Activated CD4-positive, alpha-beta T cell treated with anti-CD3 and anti-CD28 coated beads, Interleukin-2, Interleukin-4, amounts not matched to agents 100 ng/mL and 50 ng/mL, durations not matched to agents 16 hours and 8 hours (primary cell): Measurements from ENCODE around the gene IQSEC3.
"Not testable (repeated sequence)": the region's sequence is repeated elsewhere in the genome, so short reads cannot be mapped to it uniquely, and the experiment has no call there.

Experiments
- DNase-seq: peaks from one replicate; pipeline ENCODE4 v3.0.0-alpha.2; 2020; ENCODE audit warnings: low spot score

Gene IQSEC3

GRCh38 chr12:111699-112493, 45.3 kb downstream of the IQSEC3 start:
- DNase-seq = no peak

GRCh38 chr12:113347-113746, 46.8 kb downstream of the IQSEC3 start:
- no peak for DNase-seq

- DNase-seq = no peak
Observed at GRCh38 chr12:114626-115211, 48.2 kb downstream of the IQSEC3 start.

- no peak for DNase-seq
Observed at GRCh38 chr12:115518-115917, 49.0 kb downstream of the IQSEC3 start.

GRCh38 chr12:115960-116915, 49.7 kb downstream of the IQSEC3 start:
- DNase-seq = no peak

- DNase-seq = no peak
Observed at GRCh38 chr12:117311-117710, 50.7 kb downstream of the IQSEC3 start.

- DNase-seq = no peak
Observed at GRCh38 chr12:117816-118345, 51.3 kb downstream of the IQSEC3 start.

GRCh38 chr12:118591-118990, 52.0 kb downstream of the IQSEC3 start:
- DNase-seq = no peak

- no peak for DNase-seq
Observed at GRCh38 chr12:120951-121350, 54.4 kb downstream of the IQSEC3 start.

- no peak for DNase-seq
Observed at GRCh38 chr12:121647-122046, 55.1 kb downstream of the IQSEC3 start.

- no peak for DNase-seq
Observed at GRCh38 chr12:125075-125474, 58.5 kb downstream of the IQSEC3 start.

- no peak for DNase-seq
Observed at GRCh38 chr12:125566-125965, 59.0 kb downstream of the IQSEC3 start.

GRCh38 chr12:128079-128478, 61.5 kb downstream of the IQSEC3 start:
- no peak for DNase-seq

GRCh38 chr12:129001-129400, 62.4 kb downstream of the IQSEC3 start:
- no peak for DNase-seq

GRCh38 chr12:130519-130918, 64.0 kb downstream of the IQSEC3 start:
- no peak for DNase-seq

- no peak for DNase-seq
Observed at GRCh38 chr12:131008-131407, 64.4 kb downstream of the IQSEC3 start.

GRCh38 chr12:131732-132495, 65.3 kb downstream of the IQSEC3 start:
- no peak for DNase-seq

GRCh38 chr12:133616-134232, 67.2 kb downstream of the IQSEC3 start:
- DNase-seq = not testable (repeated sequence)

GRCh38 chr12:135138-135537, 68.6 kb downstream of the IQSEC3 start:
- DNase-seq = no peak

GRCh38 chr12:138171-138897, 71.8 kb downstream of the IQSEC3 start:
- no peak for DNase-seq
